NCI-H2196 (cell line): ENCODE results near the gene MCHR2.
"Not testable (repeated sequence)": the region's sequence is repeated elsewhere in the genome, so short reads cannot be mapped to it uniquely, and the experiment has no call there.

ENCODE experiments used
- DNase-seq: peaks from one replicate; lab custom pipeline; 2025; ENCODE audit not compliant: unreplicated experiment; lab: John Stamatoyannopoulos, UW

Gene MCHR2, protein sequence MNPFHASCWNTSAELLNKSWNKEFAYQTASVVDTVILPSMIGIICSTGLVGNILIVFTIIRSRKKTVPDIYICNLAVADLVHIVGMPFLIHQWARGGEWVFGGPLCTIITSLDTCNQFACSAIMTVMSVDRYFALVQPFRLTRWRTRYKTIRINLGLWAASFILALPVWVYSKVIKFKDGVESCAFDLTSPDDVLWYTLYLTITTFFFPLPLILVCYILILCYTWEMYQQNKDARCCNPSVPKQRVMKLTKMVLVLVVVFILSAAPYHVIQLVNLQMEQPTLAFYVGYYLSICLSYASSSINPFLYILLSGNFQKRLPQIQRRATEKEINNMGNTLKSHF

DNA sequence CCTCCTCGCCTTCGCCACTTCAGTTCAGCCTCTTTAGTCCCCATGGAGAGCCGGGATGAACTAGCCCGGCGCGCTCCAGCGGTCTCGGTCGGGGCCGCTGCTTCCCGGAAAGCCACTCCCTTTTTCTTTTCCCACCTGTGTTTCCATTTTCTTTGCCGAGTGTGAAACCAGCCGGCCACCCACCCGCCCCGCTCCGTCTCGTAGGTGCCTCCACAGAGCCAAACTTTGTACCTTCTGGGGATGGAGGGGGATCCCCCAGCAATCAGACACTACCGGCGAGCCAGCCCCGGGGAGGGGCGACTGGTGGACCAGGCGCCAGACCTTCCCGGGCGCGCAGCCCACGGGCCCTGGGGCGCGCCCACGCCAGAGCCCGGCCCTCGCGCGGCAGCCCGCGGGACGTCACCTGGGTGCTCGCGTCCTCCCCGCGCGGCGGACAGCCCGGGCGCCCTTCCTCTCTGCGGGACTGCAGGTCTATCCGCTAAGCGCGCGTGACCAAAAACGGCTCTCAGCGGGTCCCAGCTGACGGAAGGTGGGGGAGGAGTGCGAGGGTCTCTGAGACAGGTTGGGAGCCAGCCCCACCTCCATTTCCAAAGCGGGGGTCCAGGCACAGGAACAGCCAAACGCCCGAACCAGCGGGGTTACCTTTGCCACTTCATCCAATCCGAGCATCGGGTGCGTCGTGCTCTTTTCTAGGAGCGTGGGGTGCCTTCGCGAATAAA, at the start of gene MCHR2:
Gene MCHR2 (minus strand): TSS at position 691 of the 719 bp plus-strand sequence. CDS start 38,076 bp downstream, outside the sequence.
- no peak for DNase-seq

DNA sequence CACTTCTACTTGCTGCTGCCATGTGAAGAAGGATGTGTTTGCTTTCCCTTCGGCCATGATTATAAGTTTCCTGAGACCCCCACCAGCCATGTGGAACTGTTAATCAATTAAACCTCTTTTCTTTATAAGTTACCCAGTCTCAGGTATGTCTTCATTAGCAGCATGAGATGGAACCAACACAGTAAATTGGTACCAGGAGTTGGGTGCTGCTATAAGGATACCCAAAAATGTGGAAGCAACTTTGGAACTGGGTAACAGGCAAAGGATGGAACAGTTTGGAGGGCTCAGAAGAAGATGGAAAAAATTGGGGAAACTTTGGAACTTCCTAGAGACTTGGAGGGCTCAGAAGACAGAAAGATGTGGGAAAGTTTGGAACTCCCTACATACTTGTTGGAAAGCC, 44.5 kb upstream of the MCHR2 start:
- not testable (repeated sequence) for DNase-seq

DNA sequence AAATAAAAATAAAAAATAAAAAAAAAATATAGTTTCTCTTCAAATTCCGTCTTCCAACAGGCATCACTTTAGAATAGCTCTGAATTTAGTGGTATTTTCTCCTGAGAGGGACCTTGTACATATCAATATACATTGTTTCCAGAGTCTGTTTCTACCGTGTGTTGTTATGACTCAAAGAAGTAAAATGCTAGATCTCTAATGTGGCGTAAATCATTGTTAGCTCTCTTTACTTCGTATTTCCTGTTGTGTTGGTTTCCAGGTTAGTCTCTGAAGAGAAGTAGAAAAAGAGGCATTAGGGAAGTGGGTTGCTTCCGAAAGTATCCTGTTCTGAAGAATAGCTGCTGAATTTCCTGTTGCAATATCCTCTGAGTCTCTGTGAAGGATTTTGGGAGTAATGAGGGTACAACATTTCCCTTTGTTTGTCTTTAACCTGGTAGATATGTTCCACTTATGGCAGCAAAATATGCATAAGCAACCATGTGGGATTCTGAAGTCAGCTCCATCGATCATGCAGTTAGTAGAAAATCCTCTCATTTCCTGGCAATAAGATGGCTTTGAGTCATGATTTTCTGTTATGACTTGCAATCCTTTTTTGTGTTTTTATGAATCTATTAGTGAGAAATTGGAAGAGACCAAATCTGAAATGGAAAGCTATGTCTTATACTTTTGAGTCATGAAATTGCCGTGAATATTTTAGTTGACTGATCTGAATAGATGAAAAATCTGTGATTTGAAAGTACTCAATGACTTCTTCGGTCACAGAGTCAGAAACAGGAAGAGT, 42.0 kb upstream of the MCHR2 start:
- no peak for DNase-seq

DNA sequence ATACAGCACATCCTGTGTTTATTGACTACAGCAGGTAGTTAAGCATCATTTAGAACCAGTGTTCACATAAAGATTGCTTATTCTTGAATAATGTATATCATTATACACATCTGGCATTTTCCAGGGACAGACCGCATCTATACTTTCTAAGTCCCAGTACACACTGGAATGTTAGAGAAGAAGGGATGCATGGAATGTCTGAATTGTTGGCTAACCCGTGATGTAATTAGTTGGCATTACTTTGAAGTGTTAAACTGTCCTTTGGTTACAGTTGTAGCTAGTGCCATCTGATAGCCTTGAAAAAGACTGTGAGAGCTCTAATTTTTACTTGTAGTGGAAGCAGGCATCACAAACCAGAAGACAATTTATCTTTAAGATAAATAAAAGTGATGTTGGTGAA, 29.8 kb upstream of the MCHR2 start:
- no peak for DNase-seq

DNA sequence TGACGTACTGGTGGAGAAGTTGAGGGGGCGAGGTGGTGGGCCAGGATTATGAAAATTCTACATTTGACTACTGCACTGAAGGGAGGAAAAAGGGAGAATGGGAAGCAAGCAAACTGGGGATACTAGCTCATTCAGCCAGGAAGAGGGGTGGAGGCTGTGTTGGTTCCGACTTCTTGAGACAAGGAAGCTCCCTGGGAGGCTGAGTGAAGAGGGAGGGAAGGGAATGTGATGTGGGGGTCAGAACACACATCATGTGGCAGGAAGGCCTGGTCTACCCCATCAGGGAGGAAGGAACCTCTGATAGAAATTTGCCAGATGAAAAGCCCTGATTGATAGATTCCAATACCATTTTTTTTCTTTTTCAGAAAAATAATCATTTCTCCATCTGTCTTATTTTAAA, 28.8 kb upstream of the MCHR2 start:
- no peak for DNase-seq

DNA sequence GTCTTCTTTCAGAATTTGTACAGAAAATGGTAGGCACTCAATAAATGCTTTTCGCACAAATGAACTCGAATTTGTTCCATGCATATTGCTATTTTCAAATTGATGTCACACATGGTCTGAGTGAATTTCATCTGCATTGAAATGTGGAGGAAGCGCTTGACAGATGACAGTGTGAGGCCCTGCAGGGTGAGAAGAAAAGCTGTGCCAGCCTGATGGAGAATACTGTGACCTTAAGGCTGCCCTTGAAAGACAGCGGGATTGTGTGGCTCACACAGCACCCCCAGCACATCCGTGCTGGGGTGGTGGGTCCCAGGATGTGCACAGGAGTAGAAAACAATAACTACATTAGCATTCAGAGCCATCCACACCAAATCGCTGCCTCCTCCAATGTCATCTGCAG, 14.8 kb upstream of the MCHR2 start:
- no peak for DNase-seq

DNA sequence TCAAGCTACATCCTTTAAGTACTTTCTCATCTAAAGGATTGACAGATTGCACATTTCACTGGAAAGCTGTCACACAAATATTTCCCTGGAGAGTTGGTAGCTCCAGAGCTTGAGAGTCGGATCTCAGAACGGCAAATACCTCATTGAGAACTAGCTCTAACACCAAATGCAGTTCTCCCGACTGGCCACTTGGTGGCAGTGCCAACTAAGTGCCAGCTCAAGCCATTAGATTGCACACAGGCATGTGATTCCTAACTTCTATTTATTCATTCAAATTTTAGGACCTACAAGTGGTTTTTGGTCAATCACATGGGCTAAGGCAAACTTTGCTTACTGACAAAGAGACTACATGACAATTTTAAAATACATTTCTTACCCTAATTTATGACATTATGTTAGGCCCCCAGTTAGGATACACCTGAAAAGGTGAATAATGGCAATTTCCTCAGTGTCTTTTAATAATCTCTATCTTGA, 7.9 kb upstream of the MCHR2 start:
- peak; percentile 52 for DNase-seq

DNA sequence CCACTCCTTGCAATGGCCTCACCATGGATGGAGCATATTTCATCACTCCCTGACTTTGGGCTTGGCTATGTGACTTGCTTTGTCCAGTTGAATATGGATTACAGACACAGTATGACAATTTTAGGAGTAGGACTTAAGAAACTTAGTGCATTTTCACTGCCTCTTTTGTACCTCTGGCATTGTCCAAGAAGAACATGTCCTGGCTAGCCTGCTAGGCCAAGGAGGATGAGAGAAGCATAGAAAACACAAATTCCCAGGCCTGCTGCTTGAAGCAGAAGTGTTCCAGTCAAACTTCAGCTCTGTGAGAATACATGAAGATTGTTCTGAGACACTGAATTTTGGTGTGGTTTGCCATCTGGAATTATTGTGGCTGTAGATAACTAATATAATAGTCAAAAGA, 3.1 kb upstream of the MCHR2 start:
- no peak for DNase-seq

DNA sequence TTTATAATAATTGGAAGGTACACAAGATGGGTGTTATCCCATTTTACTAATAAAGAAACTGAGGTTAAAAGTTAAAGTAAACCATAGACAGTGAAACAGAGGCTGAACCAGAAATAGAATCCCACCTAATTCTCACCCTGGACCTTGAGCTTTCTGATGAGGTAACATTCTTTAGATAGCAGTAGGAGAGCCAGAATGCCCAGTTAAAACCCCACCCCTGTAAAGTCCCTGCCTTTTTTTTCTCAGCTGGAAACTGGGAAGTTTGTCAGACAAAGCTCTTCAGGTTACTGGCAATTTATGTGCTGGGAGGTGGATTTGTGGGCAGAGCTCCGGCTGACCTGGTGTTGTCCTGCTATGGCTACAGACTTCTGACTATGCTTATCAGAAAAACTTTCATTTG, 1.9 kb upstream of the MCHR2 start:
- DNase-seq = no peak

DNA sequence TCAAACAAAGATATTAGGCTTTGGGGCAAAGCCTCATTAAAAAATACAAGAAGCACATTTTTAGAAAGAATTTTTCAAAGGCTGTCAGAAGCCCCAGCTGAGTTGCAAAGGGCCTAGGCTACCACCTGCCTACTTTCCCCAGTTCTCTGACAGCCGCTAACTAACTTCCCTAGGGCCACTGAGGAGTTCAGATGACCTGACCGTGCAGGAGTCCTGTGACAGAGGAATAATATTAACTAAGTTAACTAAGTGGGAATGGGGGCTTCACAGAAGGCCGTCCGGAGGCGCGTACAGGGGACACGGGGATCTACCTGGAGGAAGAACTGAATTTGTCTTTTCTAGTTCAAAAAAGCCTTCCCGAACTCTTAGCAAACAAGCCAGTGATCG, 884 bp downstream of the MCHR2 start:
- no peak for DNase-seq

DNA sequence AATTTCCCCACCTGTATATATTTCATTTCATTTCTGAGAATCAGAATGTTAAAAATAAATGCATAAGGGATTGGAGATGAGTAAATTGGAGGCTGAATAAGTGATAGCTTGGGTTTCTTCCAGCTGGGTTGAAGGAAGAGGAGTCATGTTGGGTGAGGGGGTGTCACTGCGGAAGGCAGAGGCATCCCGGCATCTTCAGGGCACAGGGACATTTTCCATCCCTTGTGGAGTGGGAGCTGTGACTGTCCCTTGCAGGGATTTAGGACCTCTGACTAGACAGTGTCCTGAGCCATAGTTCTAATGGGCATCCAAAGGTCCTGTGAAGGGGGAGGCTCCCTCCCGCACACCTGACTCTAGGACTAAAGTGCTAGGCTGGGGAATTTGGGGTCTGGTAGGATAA, 2.1 kb downstream of the MCHR2 start:
- DNase-seq = no peak

DNA sequence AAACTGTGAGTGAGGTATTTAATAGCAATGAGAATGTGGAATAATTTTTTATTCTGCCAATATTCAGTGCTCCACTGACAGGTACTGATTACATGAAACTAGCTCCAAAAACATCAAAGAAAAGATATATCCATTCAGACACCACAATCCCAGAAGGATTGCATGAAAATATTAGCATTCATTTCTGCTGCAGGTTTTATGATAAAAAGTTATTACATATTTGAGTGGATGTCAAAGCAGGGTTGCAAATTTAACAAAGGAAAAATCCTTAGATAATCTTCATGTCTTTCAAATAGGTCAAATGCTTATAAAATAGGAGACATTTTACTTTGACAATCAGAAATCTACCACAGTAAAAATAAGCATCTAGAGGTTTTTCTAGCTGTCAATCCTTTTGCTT, 13.3 kb downstream of the MCHR2 start:
- no peak for DNase-seq

DNA sequence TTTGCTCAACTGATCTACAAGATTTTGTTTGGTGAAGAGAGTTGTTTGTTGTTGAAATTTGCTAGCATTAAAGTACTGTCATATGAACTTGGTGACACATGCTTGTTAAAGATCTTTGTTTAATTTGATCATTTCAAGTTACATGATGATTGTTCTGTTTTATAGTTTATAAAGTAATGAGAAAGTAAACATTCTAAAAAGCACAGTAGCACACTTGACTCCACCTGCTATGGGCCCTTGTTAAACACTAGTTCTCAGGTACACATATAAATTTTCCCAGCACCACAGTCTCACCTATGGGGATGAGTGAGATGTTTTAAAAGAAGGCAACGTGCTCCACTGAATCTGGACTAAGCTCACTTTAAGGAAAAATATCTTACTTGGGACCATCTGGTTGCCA, 14.1 kb downstream of the MCHR2 start:
- no peak for DNase-seq

DNA sequence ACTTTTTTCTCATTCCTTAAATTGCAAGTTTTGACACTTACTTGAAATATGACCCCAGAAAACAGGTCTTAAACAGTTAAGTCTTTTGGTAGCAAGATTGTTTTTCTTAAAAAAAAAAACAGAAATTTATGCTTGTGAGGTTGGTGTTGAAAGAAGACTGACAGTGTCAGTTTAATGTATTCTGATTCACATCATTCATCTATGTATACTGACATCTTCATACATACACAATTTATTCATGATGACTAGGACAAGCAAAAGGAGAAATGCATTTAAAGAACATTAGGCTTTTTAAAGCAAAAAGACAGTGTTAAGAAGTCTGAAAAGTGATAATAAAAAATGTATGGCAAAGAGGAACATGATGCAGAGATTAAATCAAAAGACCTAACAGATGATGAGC, 27.0 kb downstream of the MCHR2 start:
- DNase-seq = no peak

DNA sequence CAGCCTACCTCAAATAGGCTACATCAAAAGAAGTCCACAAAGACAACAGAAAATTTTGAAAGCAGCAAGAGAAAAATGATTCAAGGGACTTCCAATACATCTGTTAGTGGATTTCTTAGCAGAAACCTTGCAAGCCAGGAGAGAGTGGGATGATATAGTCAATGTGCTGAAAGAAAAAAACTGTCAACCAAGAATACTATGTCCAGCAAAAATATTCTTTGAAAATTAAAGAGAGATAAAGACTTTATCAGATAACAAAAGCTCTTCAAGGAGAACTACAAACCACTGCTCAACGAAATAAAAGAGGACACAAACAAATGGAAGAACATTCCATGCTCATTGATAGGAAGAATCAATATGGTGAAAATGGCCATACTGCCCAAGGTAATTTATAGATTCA, 34.0 kb downstream of the MCHR2 start:
- no peak for DNase-seq

DNA sequence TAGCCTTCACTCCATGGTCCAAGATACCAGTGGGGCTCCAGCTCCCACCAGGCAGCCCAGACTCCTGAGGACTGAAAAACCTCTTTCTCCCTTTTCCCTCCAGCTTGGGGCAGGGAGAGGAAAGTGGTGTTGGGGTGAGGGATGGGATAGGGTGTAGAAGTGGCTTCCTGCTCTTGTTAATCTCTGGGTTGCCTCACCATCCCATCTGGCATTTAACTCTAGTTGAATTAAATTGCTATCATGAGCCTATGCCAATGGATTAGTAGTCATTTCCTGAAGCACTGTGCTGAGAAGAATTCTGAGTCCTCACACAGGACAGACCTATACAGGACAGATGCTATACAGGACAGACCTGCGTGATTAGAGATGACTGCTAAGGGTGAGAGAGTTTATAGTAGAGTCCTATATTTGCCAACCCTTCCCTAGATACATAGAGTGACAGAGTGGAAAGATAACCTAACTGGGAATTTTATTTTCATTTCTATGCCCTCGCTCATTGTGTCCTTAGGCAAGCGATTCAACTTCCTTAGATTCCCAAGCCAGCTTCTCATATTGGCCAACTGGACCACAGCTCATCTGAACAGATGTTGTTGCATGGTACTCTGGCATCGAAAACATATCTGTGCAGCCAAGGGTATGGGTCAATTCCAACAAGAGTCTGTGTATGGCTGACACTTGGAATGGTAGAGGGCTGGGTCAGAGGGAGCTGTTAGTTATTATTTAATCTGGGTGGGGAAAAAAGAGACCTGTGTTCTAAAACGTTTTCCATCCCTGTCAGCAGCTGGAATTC, 42.8 kb downstream of the MCHR2 start:
- no peak for DNase-seq

DNA sequence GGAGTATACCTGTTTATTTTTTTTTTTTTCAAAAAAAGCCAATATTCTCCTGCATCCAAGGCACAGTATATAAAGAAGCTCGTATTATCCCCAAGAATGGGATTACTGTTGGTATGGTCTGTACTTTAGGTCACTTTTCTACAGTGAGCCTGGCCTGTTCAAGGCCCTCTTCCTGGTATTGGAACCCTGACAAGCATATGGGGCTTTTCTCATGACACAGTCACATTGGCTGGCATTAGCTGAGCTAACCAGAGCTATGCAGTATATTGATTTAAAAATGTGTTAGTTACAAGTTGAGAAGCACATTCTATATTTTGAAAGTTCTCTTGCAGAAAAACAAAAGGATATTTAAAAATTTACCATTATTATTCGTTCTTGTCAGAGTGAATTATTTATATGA, 48.0 kb downstream of the MCHR2 start:
- DNase-seq = no peak

DNA sequence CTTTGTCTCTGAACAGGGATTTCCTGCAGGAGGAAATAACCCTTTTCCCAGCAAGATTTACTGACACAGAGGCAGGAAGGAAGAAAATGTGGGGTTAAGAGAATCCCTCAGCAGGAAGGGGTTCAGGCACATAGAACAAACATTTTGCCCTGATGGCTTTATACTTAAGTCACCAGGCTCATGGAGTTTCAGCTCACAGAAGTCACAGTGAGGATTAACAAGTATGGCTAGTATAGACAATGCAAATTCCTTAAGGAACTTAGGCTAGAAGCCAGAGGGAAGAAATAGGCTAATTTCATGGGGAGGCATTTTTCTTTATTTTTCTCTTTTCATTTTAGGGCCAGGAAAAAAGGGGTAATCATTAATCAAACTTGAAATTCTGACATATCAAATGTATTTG, 50.2 kb downstream of the MCHR2 start:
- DNase-seq = no peak

DNA sequence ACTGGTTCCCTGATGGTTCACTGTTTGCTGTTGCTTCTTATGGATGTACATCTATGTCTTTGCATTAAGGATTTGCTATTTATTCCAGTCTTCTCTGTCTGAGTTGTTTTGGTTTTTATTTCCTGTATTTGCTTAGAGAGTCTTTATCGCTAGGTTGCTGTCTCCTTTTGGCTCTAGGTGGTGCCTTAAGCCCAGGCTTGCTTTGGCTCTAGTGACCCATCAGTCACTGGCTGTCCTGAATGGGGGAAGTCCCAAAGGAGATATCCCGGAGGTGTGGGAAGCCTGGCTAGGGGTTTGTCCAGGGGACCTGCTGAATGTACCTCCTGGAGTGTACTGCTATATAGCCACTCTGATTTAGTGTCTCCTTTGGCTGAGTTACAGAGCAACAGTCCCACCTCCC, 53.4 kb downstream of the MCHR2 start:
- no peak for DNase-seq

DNA sequence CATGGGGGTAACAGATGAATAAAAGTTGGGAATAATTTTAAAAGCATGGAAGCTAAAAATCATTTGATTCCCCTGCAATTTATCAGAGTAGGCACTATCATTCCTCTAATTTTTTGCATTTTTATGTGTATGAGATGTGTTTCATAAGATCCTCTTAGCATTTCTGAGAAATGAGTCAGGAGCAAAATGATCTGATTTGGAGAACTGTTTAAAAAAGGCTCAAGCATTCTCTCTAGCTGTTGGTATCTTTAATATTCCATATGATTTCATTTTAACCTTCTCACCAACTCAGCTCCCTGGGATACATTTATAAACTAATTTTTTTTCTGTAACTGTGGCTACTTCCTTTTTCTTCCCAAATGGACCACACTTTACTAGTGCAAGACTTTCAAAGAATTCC, 60.9 kb downstream of the MCHR2 start:
- no peak for DNase-seq

DNA sequence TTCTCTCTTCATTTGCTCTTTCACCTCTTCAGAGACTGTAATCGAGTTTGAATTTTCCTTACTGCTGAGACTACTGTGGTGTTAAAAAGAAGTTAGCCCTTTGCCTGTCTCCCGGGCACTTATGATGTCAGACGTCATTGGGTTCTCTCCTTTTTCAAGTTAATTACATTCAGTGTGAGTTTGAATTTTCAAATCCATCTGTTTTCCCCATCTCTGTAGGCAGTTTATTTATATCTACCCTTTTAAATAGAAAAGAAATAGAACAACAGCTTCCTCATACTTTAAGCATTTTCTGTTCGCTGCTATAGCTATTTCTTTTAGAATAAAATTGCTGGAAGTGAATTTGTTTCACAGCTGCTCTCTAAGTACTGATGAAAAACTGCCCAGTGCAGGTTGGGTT, 81.4 kb downstream of the MCHR2 start:
- DNase-seq = no peak
